Measurements from ENCODE around the gene WNT9B. TPM values are rescaled to one million over a fixed set of nuclear protein-coding genes. Genes with fewer than 3 reads are reported as not detected.

The WNT9B gene
- total and polyA plus RNA-seq, 2 of the 13 experiments (the other 11 are each of a cell fraction or from before 2014, with no cell fraction given) = not detected

DNA sequence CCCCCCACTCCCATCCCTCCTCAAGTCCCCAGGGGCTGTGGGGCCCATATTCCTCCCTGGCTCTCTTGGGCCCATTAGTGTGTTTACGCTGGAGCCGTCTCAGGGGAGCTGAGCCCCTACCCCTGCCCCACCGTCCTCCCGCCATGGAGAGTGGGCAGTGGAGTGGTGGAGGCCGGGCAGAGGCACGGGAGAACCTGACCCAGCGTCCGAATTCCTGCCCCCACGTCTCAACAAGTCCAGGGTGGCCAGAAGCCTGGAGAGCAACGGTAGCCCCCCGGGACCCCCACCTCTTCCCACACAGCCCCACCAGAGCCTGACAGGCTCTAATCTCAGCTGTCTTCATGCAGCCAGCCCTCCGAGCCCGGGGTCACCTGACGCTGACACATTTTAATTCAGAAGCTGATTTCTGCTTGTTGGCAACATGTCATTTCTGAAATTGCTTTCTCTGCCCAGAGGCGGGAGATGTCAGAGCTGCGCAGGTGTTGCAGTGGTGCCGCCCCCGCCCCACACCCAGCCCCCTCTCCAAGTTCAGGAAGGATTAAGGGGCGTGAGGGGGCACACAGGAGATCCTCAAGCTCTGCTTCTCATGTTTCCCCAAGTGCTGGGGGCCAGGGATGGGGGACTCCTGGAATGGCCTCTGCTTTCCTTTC, 32.6 kb downstream of the WNT9B start:
- Histone ChIP-seq H3K27ac (ENCODE audit: extremely low read length, insufficient read depth, low read length) (no peak overlapping the region), H3K79me2 (ENCODE audit: insufficient read depth, low read length) (no peaks in the 10 kb centered on the region), H3K9me3 (ENCODE audit: low read length) (no peaks in the 10 kb centered on the region), H2AFZ (ENCODE audit: low read length) (no peak overlapping the region), H3K4me2 (ENCODE audit: low read depth, low read length) (no peak overlapping the region), H3K9ac (ENCODE audit: insufficient read depth, low read depth, low read length) (no peak overlapping the region), H3K36me3 (replicated peaks in 1 of 2; ENCODE audit: control insufficient read depth in 1 of 2, insufficient read depth in 2 of 2, low read length in 2 of 2) (no peaks in the 10 kb centered on the region), H3K4me3 (replicated peaks in 1 of 3; ENCODE audit: insufficient read depth in 1 of 3, low read depth in 2 of 3, low read length in 3 of 3) (no peak overlapping the region), H3K4me1 (ENCODE audit: insufficient read depth, low read length) (peaks cover 11% of the 10 kb centered on the region), H4K20me1 (ENCODE audit: insufficient read depth, low read length) (no peaks in the 10 kb centered on the region), H3K27me3 (ENCODE audit: control insufficient read depth in 1 of 2, insufficient read depth in 2 of 2, low read length in 2 of 2) (peaks cover 1 to 39% of the 10 kb centered on the region in 2 experiments; a peak in 3 of 5 replicates)
- ChIA-PET CTCF (ENCODE audit: low intra/inter-chr PET ratio, low total read pairs) (no interaction called here), POLR2A (no interaction called here)
- WGBS (ENCODE audit: low lambda C conversion rate) = 48% methylated on average over 14 of the region's 19 CpGs
- no peak for ATAC-seq
- DNase-seq (ENCODE audit: low spot score) = no peak
- in situ Hi-C loops (cut with HindIII; ENCODE audit: extremely low pct_ligation_motif_present, low pct_unique_long_range_greater_than_20kb) = no loop called here
- intact Hi-C loops (cut with micrococcal nuclease; ENCODE audit: unreplicated experiment) = no loop called here
- FAIRE-seq = no peak
- TF ChIP-seq CHD2 (IDR thresholded peaks at IDR 0.05; ENCODE audit: low read depth, low read length) = no peak
- no peak for TF ChIP-seq KAT8 (CRISPR knock-in tag; IDR thresholded peaks at IDR 0.05)
- TF ChIP-seq, protein P1, sequence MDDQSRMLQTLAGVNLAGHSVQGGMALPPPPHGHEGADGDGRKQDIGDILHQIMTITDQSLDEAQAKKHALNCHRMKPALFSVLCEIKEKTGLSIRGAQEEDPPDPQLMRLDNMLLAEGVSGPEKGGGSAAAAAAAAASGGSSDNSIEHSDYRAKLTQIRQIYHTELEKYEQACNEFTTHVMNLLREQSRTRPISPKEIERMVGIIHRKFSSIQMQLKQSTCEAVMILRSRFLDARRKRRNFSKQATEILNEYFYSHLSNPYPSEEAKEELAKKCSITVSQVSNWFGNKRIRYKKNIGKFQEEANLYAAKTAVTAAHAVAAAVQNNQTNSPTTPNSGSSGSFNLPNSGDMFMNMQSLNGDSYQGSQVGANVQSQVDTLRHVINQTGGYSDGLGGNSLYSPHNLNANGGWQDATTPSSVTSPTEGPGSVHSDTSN (CRISPR knock-in tag; IDR thresholded peaks at IDR 0.05; ENCODE audit: borderline replicate concordance) = no peak
- no peak for TF ChIP-seq ZNF501 (CRISPR knock-in tag; IDR thresholded peaks at IDR 0.05)
- TF ChIP-seq, protein P2, sequence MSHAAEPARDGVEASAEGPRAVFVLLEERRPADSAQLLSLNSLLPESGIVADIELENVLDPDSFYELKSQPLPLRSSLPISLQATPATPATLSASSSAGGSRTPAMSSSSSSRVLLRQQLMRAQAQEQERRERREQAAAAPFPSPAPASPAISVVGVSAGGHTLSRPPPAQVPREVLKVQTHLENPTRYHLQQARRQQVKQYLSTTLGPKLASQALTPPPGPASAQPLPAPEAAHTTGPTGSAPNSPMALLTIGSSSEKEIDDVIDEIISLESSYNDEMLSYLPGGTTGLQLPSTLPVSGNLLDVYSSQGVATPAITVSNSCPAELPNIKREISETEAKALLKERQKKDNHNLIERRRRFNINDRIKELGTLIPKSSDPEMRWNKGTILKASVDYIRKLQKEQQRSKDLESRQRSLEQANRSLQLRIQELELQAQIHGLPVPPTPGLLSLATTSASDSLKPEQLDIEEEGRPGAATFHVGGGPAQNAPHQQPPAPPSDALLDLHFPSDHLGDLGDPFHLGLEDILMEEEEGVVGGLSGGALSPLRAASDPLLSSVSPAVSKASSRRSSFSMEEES (CRISPR knock-in tag; IDR thresholded peaks at IDR 0.05) = no peak
- TF ChIP-seq MXI1 (IDR thresholded peaks at IDR 0.05; ENCODE audit: borderline replicate concordance, low read depth, low read length) = no peak
- no peak for TF ChIP-seq ZNF703 (CRISPR knock-in tag; IDR thresholded peaks at IDR 0.05; ENCODE audit: borderline replicate concordance)
- TF ChIP-seq SIX1 (CRISPR knock-in tag; IDR thresholded peaks at IDR 0.05; ENCODE audit: borderline replicate concordance) = no peak
- TF ChIP-seq, protein P3, sequence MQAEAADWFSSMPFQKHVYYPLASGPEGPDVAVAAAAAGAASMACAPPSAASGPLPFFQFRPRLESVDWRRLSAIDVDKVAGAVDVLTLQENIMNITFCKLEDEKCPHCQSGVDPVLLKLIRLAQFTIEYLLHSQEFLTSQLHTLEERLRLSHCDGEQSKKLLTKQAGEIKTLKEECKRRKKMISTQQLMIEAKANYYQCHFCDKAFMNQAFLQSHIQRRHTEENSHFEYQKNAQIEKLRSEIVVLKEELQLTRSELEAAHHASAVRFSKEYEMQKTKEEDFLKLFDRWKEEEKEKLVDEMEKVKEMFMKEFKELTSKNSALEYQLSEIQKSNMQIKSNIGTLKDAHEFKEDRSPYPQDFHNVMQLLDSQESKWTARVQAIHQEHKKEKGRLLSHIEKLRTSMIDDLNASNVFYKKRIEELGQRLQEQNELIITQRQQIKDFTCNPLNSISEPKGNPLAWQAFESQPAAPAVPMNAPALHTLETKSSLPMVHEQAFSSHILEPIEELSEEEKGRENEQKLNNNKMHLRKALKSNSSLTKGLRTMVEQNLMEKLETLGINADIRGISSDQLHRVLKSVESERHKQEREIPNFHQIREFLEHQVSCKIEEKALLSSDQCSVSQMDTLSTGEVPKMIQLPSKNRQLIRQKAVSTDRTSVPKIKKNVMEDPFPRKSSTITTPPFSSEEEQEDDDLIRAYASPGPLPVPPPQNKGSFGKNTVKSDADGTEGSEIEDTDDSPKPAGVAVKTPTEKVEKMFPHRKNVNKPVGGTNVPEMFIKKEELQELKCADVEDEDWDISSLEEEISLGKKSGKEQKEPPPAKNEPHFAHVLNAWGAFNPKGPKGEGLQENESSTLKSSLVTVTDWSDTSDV (CRISPR knock-in tag; IDR thresholded peaks at IDR 0.05) = no peak
- TF ChIP-seq EED (CRISPR knock-in tag; IDR thresholded peaks at IDR 0.05) = no peak
- no peak for TF ChIP-seq ZFP36L1 (CRISPR knock-in tag; IDR thresholded peaks at IDR 0.05)
- no peak for TF ChIP-seq ZNF772 (CRISPR knock-in tag; IDR thresholded peaks at IDR 0.05)
- TF ChIP-seq ZNF615 (CRISPR knock-in tag; IDR thresholded peaks at IDR 0.05; ENCODE audit: borderline replicate concordance) = no peak
- no peak for TF ChIP-seq ERF (CRISPR knock-in tag; IDR thresholded peaks at IDR 0.05)
- TF ChIP-seq IRF2 (CRISPR knock-in tag; IDR thresholded peaks at IDR 0.05) = no peak
- TF ChIP-seq ZSCAN22 (CRISPR knock-in tag; IDR thresholded peaks at IDR 0.05) = no peak
- BruUV-seq (replicated peaks) = no TSS peak
